A549 treated with AZD9567 at 1 μM for 4 hours (cell line): ENCODE results near the gene CD300LB. TPM values are rescaled to one million over a fixed set of nuclear protein-coding genes. Genes with fewer than 3 reads are reported as not detected.

Experiments
- total RNA-seq: library from RNA; stranded (reverse); fragments of 200-300 nt; extraction: Qiagen RNA extraction; gene quantifications from 5 replicates; pipeline ENCODE4 v1.2.3, GENCODE V29; 2022; ENCODE audit not compliant: insufficient read depth

CD300LB gene
- 0.05 to 0.12 TPM (median 0.07 TPM) in 4 of 5 replicates, not detected in the other for total RNA-seq

DNA sequence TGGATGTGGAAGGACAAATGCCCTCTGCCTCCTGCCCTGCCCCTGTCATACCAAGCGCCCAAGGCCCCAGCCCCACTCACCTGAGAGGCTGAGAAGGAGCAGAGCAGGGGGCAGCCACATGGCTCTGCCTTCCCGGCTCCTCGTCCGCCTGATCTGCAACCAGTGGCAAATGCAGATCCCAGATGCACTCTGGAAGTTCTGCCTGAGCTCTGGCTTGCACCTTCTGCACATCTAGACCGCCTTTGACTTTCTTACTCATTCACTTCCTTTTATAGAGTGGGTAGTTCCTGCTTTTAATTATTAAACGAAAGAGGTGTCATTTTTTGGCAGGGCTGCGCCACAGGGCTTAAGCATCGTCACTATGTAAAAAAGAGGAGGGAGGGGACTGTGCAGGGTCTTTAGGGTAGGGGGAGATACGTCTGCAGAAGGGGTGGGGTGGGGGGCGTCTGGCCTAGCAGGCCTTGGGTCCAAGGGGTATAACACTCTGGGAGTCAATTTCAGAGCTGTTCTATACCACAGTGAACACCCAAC is at the start of gene CD300LB:
Gene CD300LB (minus strand): TSS at position 245 of the 531 bp plus-strand sequence. CDS start 125 bp downstream, at position 120.

DNA sequence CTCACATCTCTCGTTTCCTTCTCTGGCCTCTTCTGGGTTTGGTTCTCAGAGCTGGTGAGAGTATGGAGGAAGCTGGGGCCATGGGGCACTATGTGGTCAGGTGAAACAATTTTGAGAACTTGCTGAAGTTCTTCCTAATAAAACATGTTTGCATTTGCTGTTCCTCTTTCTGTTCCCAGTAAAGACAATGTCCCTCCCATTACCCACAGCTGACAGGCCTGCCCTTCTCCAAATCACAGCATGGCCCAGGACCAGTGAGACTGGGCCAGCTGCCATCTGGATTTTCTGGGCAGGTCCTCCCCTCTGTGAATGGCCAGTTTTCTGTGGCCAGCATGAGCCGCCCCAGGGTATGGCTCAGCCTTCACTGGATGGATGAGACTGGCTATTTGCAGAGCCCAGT is 36.1 kb upstream of the CD300LB start, which contains the start of gene CD300H:
Gene CD300H (minus strand): TSS at position 113 of the 400 bp plus-strand sequence.

DNA sequence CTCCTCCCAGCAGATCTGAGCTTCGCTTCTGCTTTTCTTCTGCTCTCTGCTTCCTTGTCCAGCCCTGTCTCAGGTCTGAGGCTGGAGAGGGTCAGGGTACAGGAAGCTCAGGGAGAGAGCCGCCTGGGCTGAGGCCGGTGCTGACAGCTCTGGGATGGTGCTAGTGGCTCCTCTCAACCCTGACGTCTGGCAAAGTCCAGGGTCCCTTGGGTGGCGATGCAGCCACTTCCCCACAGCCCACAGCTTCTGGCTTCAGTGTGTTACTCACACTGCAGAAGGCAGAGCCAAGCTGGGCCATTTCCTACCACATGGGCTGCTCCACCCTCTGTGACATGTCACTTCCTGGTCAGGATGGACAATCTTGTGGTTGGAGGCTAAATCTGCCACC is 14.6 kb upstream of the CD300LB start, which contains the start of gene CD300C:
Gene CD300C (minus strand): TSS at position 273 of the 388 bp plus-strand sequence. CDS start 333 bp downstream, outside the sequence.

Other genes with a start within 250 kb of the CD300LB start
- gene KIF19, start 205.2 kb downstream of the CD300LB start, total RNA-seq, result 0.02 to 0.04 TPM in 2 of 5 replicates, not detected in the others
- 0.08 TPM in 1 of 5 replicates, not detected in the others for gene BTBD17, start 169.6 kb downstream of the CD300LB start, total RNA-seq
- gene GPR142, start 164.0 kb downstream of the CD300LB start, total RNA-seq, result not detected in 5 replicates
- 30.9 to 57.7 TPM (median 51.7 TPM) in 5 replicates for gene GPRC5C, start 99.4 kb downstream of the CD300LB start, total RNA-seq
- gene CD300A, start 64.8 kb downstream of the CD300LB start, total RNA-seq, result 0.09 to 0.15 TPM in 2 of 5 replicates, not detected in the others
- 0.13 to 0.19 TPM (median 0.16 TPM) in 4 of 5 replicates, not detected in the other for gene CD300C, start 14.6 kb upstream of the CD300LB start, total RNA-seq
- gene CD300H, start 36.0 kb upstream of the CD300LB start, total RNA-seq, result 0.39 to 0.70 TPM (median 0.45 TPM) in 4 of 5 replicates, not detected in the other
- not detected in 5 replicates for gene CD300LD, start 60.8 kb upstream of the CD300LB start, total RNA-seq
- gene CD300E, start 92.3 kb upstream of the CD300LB start, total RNA-seq, result not detected in 5 replicates
- not detected in 5 replicates for gene CD300LF, start 181.4 kb upstream of the CD300LB start, total RNA-seq
- gene RAB37, start 205.8 kb upstream of the CD300LB start, total RNA-seq, result 0.79 to 1.5 TPM (median 1.1 TPM) in 4 of 5 replicates, not detected in the other
- gene NHERF1, start 217.2 kb upstream of the CD300LB start, total RNA-seq, result 46.1 to 57.7 TPM (median 49.1 TPM) in 5 replicates
- 53.1 to 62.5 TPM (median 56.5 TPM) in 5 replicates for gene NAT9, start 244.9 kb upstream of the CD300LB start, total RNA-seq